ENCODE measurements around the gene MTFR2.

Gene MTFR2

GRCh38 chr6:136184738-136185137, 65.4 kb downstream of the MTFR2 start:
- no peak for DNase-seq (ENCODE audit: low read depth in 3 of 3)

DNA sequence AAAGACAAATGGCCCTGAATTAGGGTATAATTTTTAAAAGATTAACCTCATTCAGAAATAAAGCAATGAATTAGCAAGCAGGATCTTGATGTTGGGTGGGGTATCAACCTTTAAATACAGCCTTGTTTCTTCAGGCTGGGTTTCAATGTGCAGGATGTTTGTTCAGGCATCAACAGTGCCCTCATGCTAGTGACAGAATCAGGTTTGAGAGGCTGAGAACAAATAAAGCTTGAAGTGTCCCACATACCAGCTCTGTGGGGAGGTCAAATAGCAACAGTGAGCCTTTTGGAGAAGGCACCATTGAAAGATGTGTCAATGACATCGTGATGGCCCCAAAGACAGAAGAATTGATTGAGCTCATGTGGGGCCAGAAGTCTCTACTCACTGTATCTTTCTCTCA, 68.2 kb downstream of the MTFR2 start:
- no peak for DNase-seq (ENCODE audit: low read depth in 3 of 3)

DNA sequence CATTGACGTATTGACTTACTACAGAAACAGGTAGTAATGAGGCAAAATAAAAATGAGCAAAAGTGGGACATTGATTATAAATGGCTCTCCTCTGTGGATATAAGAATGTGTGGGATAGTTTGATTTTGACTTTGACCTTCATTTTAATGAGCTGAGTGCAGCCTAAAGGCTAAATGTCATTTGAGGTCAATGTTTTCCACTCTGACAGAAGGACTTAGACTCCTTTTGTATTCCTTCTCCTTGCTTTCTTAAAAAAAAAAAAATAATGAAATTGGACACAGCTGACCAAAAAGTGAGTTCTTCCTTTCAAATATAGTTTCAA, 68.6 kb downstream of the MTFR2 start:
- DNase-seq (ENCODE audit: low read depth in 3 of 3) = no peak

Data from stimulated activated CD4-positive, alpha-beta T cell treated with anti-CD3 and anti-CD28 coated beads, TNF-alpha, amount 100 ng/mL, for 48 hours (primary cell).